Measurements from ENCODE around the gene KDM5B.
"Not testable (repeated sequence)": the region's sequence is repeated elsewhere in the genome, so short reads cannot be mapped to it uniquely, and the experiment has no call there.

KDM5B gene

GRCh38 chr1:202812176-202813026 is 4.2 kb upstream of the KDM5B start:
- DNase-seq (ENCODE audit: low spot score), result no peak

- DNase-seq (ENCODE audit: low spot score), result no peak
Measured at GRCh38 chr1:202811296-202812175, 3.3 kb upstream of the KDM5B start.

- peak; percentile 87 for DNase-seq (ENCODE audit: low spot score)
Measured at GRCh38 chr1:202810615-202811295, 2.5 kb upstream of the KDM5B start, which contains the start of gene PCAT6. Gene PCAT6, plus strand, starts transcription at chr1:202810954.

GRCh38 chr1:202810193-202810614 is 2.0 kb upstream of the KDM5B start:
- no peak for DNase-seq (ENCODE audit: low spot score)

DNA sequence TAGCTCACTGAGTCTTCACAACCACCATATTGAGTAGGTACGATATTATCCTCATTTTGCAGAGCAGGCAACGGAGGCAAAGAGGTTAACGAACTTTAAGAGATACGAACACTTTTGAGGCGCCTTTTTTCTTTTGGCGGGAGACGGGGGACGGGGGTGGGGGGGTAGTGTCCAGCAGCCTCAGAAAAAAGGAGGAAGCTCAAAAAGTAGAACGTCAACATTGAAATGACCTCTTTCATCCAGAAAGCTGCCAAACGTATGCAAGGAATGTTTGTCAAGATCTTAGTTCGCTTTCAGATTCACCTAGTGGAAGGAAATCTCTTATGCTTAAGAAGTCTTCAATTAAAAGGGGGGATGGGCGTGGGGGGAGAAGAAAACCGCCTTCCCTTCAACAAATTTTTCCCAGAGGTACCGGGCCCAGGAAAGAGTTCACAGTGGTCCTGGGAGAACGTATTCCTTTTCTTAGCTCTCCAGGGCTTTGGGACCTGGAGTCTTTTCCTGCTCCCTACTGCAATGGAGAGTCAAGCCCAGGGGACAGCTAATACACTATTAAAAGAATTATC is 1.5 kb upstream of the KDM5B start:
- no peak for DNase-seq (ENCODE audit: low spot score)

- peak; percentile 27 for DNase-seq (ENCODE audit: low spot score)
Measured at GRCh38 chr1:202807451-202807925, 733 bp downstream of the KDM5B start.

GRCh38 chr1:202806845-202807450 is 1.3 kb downstream of the KDM5B start:
- DNase-seq (ENCODE audit: low spot score), result no peak

- no peak for DNase-seq (ENCODE audit: low spot score)
Measured at GRCh38 chr1:202805886-202806844, 2.1 kb downstream of the KDM5B start.

GRCh38 chr1:202804126-202804525 is 4.1 kb downstream of the KDM5B start:
- no peak for DNase-seq (ENCODE audit: low spot score)

- DNase-seq (ENCODE audit: low spot score), result no peak
Measured at GRCh38 chr1:202802998-202803932, 5.0 kb downstream of the KDM5B start.

DNA sequence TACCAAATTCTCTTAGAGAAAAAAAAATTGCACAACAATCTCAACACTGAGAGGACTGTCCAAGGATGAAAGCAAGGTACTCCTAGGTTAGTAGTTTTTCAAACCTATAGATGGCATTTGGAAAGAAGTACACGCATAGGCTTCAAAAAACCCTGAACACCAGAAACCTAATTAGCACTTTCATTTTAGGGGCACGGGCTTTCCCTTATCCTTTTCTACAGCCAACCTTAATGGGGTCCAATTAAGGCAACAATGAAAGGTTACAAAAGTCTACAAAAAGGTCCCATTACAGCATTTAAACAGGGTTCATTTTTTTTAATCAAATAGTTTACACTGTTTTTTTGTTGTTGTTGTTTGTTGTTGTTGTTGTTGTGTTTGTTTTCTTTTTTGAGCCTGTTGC is 6.2 kb downstream of the KDM5B start:
- no peak for DNase-seq (ENCODE audit: low spot score)

DNA sequence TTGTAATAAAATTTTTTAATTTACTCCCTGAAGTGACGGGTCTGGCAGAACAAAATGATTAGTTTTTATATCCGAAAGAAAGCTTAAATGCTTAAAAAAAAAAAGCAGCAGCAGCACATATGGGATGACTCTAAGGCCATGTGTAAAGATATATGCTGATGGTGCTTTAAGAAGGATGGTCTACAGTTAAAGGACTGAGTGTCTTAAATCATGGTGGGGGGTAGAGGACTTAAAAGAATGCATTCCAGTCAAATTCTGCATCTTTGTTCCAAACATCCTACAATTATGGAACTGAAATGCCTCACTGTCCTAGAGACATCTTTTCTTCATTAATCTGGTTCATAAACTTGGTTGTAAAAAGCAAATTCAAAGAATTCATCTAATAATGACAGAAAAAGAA is 7.0 kb downstream of the KDM5B start:
- no peak for DNase-seq (ENCODE audit: low spot score)

DNA sequence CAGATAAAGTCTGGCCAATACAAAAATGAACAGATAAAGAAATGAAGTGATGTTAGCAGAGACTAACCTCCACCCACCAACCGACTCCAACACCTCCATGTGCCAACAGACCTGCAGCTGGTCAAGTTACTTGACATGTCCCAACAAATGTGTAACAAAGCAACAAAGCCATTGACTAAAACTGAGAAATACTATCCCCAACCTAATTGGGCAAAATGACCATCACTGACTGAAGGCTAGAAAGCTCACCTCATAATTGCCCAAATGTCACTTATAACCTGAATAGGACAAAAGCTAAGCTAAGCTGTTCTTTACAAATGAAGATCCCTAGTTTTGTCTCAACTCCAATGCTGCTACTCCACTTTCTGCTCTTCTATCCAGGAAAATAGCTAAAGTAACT is 7.5 kb downstream of the KDM5B start:
- no peak for DNase-seq (ENCODE audit: low spot score)

DNA sequence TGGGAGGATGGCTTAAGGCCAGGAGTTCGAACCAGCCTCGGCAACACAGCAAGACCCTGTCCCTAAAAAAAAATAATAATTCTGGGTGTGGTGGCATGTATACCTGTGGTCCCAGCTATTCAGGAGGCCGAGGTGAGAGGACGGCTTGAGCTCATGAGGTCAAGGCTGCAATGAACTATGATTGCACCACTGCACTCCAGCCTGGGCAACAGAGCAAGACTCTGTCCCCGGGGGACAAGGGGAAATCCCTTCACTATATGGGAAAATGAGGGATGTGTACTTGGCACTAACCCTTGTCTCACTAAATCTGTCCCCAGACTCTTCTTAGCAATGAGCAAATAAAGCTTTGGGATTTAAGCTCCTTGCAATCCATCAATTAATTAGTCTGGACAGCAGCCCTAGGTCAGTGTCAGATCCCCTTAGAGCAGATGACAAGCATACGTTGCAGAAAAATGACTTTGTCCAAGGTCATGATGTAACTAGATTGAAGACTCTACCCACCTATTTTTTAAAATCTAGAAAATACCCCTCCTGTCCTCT is 9.4 kb downstream of the KDM5B start:
- no peak for DNase-seq (ENCODE audit: low spot score)

DNA sequence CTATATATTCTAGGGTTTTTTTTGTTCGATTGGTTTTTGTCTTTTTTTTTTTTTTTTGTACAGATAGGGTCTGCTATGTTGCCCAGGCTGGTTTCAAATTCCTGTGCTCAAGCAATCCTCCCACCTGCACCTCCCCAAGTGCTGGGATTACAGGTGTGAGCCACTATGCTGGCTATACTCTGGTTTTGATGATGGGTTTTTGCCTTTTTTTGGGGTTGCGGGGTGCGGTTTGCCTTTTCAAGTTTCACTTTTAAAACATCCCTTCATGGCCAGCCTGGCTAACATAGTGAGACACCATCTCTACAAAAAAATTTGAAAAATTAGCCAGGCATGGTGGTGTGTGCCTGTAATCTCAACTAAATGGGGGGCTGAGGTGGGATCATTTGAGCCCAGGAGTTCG is 10.0 kb downstream of the KDM5B start:
- DNase-seq (ENCODE audit: low spot score), result no peak

GRCh38 chr1:202796670-202797069 is 11.6 kb downstream of the KDM5B start:
- DNase-seq (ENCODE audit: low spot score), result no peak

- DNase-seq (ENCODE audit: low spot score), result not testable (repeated sequence)
Measured at GRCh38 chr1:202794931-202795330, 13.3 kb downstream of the KDM5B start.

GRCh38 chr1:202794051-202794740 is 14.0 kb downstream of the KDM5B start:
- no peak for DNase-seq (ENCODE audit: low spot score)
